HepG2 (cell line): ENCODE data around the gene NOL12. TPM values are rescaled to one million over a fixed set of nuclear protein-coding genes. Genes with fewer than 3 reads are reported as not detected.

Source experiments
- CREB3 ChIP-seq: sonication (generic); formaldehyde crosslinking; IDR thresholded peaks from 2 replicates; pipeline ENCODE4 v1.5.0; 2020; ENCODE audit warnings: missing genetic modification reagents
- EZH2 ChIP-seq: conservative IDR thresholded peaks from 2 replicates; pipeline ENCODE4 v1.6.1; 2012; ENCODE audit warnings: mild to moderate bottlenecking, low read depth, low read length, moderate library complexity
- NFAT5 ChIP-seq: sonication (generic); formaldehyde crosslinking; IDR thresholded peaks from 2 replicates; pipeline ENCODE4 v1.4.0; 2020; ENCODE audit warnings: missing genetic modification reagents
- TCF7 ChIP-seq: sonication (generic); IDR thresholded peaks from 2 replicates; pipeline ENCODE4 v1.6.1; 2016; ENCODE audit warnings: antibody characterized with exemption, low read depth
- ZNF225 ChIP-seq: sonication (generic); formaldehyde crosslinking; IDR thresholded peaks from 2 replicates; pipeline ENCODE4 v1.4.0; 2020; ENCODE audit warnings: mild to moderate bottlenecking, missing genetic modification reagents
- ZNF407 ChIP-seq: sonication (generic); formaldehyde crosslinking; IDR thresholded peaks from one replicate; pipeline ENCODE4 v1.5.1; 2020; ENCODE audit warnings: mild to moderate bottlenecking, missing genetic modification reagents; ENCODE audit errors: not compliant biosample characterization
- ZNF460 ChIP-seq: sonication (generic); formaldehyde crosslinking; IDR thresholded peaks from 2 replicates; pipeline ENCODE4 v1.5.1; 2020; ENCODE audit warnings: missing genetic modification reagents, mild to moderate bottlenecking, borderline replicate concordance
- ZSCAN25 ChIP-seq: sonication (generic); formaldehyde crosslinking; IDR thresholded peaks from 2 replicates; pipeline ENCODE4 v1.8.0; 2022; ENCODE audit warnings: mild to moderate bottlenecking, missing genetic modification reagents
- polyA plus RNA-seq, 8 experiments: library from polyadenylated mRNA; depleted of rRNA in 3 of 8; stranded (reverse) in 7 of 8; unstranded in 1 of 8; fragments of >200 nt; fragmentation: Illumina TruSeq in 4 of 8; extraction: Trizol in 4 of 8; gene quantifications; 2 replicates each; pipeline versions ENCODE4 v1.2.1 to v1.2.3, GENCODE V29; 2011 to 2016; ENCODE audit warnings: low read depth in 4 of 8, missing spikeins in 1 of 8, mixed read lengths in 1 of 8; ENCODE audit not compliant: insufficient read depth in 1 of 8
- total RNA-seq, 5 experiments: library from RNA; depleted of rRNA; stranded (reverse); fragments of >200 nt; fragmentation: Illumina TruSeq; extraction: Trizol; gene quantifications; 2 replicates each; pipeline ENCODE4 v1.2.3, GENCODE V29; 2016; ENCODE audit warnings: low read depth in 1 of 5
- TF ChIP-seq, protein P1 (sequence below): sonication (generic); formaldehyde crosslinking; IDR thresholded peaks from 2 replicates; pipeline ENCODE4 v1.5.0; 2020; ENCODE audit warnings: mild to moderate bottlenecking, missing genetic modification reagents

Gene NOL12
- total and polyA plus RNA-seq, 2 of the 13 experiments (the other 11 are each of a cell fraction or from before 2014, with no cell fraction given): 14.3 to 31.4 TPM

DNA sequence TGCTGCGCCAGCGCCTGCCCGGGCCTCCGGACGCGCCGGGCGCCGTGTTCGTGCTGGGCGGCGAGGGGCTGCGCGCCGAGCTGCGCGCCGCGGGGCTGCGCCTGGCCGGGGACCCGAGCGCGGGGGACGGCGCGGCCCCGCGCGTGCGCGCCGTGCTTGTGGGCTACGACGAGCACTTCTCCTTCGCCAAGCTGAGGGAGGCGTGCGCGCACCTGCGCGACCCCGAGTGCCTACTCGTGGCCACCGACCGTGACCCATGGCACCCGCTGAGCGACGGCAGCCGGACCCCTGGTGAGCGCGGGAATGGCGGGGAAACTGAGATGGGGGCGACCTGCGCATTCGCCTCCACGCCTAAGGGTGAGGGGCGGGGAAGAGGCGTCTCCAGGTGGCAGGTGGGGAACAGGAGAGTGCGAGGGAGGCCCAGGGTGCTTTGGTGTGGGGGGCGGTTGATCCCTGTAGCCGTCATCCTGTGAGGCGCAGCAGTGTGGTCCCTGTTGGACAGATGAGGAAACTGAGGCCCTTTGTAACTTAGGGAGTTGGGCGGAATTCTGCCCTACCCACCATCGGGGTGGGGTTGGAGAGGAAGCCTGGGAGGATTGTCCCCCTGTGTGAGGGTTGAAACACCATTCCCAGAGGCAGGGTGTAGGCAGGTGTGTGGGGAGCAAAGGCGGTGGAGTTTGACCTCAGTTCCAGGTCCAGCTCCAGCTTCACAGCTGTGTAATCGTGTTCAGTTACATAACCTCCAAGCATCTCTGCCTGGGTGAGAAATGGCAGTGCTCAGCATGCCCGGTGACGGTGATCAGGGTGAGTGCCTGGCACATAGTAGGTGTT lies 26.9 kb upstream of the NOL12 start (continued):
- TF ChIP-seq ZNF225 (CRISPR knock-in tag) (no peak), ZSCAN25 (CRISPR knock-in tag) (peak; percentile 98), CREB3 (CRISPR knock-in tag) (no peak), ZNF460 (CRISPR knock-in tag) (no peak; the same call in 1 of the 2 replicates), NFAT5 (no peak), TCF7 (no peak), EZH2 (no peak), ZNF407 (CRISPR knock-in tag) (no peak)
- TF ChIP-seq, protein P1, sequence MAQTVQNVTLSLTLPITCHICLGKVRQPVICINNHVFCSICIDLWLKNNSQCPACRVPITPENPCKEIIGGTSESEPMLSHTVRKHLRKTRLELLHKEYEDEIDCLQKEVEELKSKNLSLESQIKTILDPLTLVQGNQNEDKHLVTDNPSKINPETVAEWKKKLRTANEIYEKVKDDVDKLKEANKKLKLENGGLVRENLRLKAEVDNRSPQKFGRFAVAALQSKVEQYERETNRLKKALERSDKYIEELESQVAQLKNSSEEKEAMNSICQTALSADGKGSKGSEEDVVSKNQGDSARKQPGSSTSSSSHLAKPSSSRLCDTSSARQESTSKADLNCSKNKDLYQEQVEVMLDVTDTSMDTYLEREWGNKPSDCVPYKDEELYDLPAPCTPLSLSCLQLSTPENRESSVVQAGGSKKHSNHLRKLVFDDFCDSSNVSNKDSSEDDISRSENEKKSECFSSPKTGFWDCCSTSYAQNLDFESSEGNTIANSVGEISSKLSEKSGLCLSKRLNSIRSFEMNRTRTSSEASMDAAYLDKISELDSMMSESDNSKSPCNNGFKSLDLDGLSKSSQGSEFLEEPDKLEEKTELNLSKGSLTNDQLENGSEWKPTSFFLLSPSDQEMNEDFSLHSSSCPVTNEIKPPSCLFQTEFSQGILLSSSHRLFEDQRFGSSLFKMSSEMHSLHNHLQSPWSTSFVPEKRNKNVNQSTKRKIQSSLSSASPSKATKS (CRISPR knock-in tag): no peak
